ENCODE measurements around the gene ADAT1.

ADAT1 gene

GRCh38 chr16:75579281-75579834 is 43.7 kb downstream of the ADAT1 start:
- Histone ChIP-seq H3K4me1 (ENCODE audit: control insufficient read depth, insufficient read depth, low read length) (no peaks in the 10 kb centered on the region), H3K9me3 (ENCODE audit: control insufficient read depth, insufficient read depth, low read depth, low read length) (no peaks in the 10 kb centered on the region), H3K27ac (ENCODE audit: extremely low read depth, low read depth, low read length) (no peak overlapping the region), H3K4me3 (ENCODE audit: low read depth, low read length) (no peak overlapping the region), H3K36me3 (ENCODE audit: control insufficient read depth in 2 of 2, insufficient read depth in 1 of 2, low read length in 2 of 2) (peaks cover 16 to 56% of the 10 kb centered on the region in 2 experiments; a peak in 2 of 3 replicates)
- ChIA-PET POLR2A (no interaction called here), CTCF (interaction anchor here (1.1 kb wide), 1 partner anchor 44 kb away, joined by 3 read pairs; the partner anchor contains the start of gene ADAT1)
- TF ChIP-seq ZNF777 (tag by site-specific recombination; IDR thresholded peaks at IDR 0.05; ENCODE audit: borderline replicate concordance): no peak
- no peak for TF ChIP-seq ZNF121 (tag by site-specific recombination; IDR thresholded peaks at IDR 0.05)
- TF ChIP-seq ZNF26 (tag by site-specific recombination; IDR thresholded peaks at IDR 0.05): no peak
- TF ChIP-seq ZNF692 (tag by site-specific recombination; IDR thresholded peaks at IDR 0.05): no peak
- no peak for TF ChIP-seq ZNF239 (tag by site-specific recombination; IDR thresholded peaks at IDR 0.05)
- TF ChIP-seq ZNF274 (IDR thresholded peaks at IDR 0.05; ENCODE audit: low read length): no peak
- no peak for TF ChIP-seq ZNF274 (tag by site-specific recombination; IDR thresholded peaks at IDR 0.05; ENCODE audit: borderline replicate concordance)
- no peak for TF ChIP-seq ZNF140 (tag by site-specific recombination; IDR thresholded peaks at IDR 0.05)
- TF ChIP-seq ZNF133 (tag by site-specific recombination; IDR thresholded peaks at IDR 0.05): no peak
- no peak for TF ChIP-seq ZNF426 (tag by site-specific recombination; IDR thresholded peaks at IDR 0.05)
- TF ChIP-seq SP3 (tag by site-specific recombination; IDR thresholded peaks at IDR 0.05): no peak
- TF ChIP-seq ZNF10 (tag by site-specific recombination; IDR thresholded peaks at IDR 0.05): no peak
- TF ChIP-seq OVOL3 (tag by site-specific recombination; IDR thresholded peaks at IDR 0.05): no peak
- no peak for TF ChIP-seq KLF16 (tag by site-specific recombination; IDR thresholded peaks at IDR 0.05)
- no peak for TF ChIP-seq BCL11B (tag by site-specific recombination; IDR thresholded peaks at IDR 0.05; ENCODE audit: low read depth)
- TF ChIP-seq ZNF394 (tag by site-specific recombination; IDR thresholded peaks at IDR 0.05; ENCODE audit: borderline replicate concordance): no peak
- no peak for TF ChIP-seq ZNF416 (tag by site-specific recombination; IDR thresholded peaks at IDR 0.05)
- TF ChIP-seq ZNF596 (tag by site-specific recombination; IDR thresholded peaks at IDR 0.05): no peak

GRCh38 chr16:75578725-75579124 is 44.4 kb downstream of the ADAT1 start:
- POLR2A ChIA-PET: no interaction called here
- no peak overlapping the region for H3K27ac ChIP-seq (ENCODE audit: extremely low read depth, low read depth, low read length)
- CTCF ChIA-PET: interaction anchor here (1.1 kb wide), 1 partner anchor 44 kb away, joined by 3 read pairs; the partner anchor contains the start of gene ADAT1
- TF ChIP-seq ZNF629 (tag by site-specific recombination; IDR thresholded peaks at IDR 0.05): peak; percentile 13; the same call in 1 of the 2 replicates
- TF ChIP-seq SP7 (tag by site-specific recombination; IDR thresholded peaks at IDR 0.05): peak; percentile 86
- TF ChIP-seq PRDM4 (tag by site-specific recombination; IDR thresholded peaks at IDR 0.05): 0 out of 2 replicates have a peak, but pooled peaks have one; percentile 23
- TF ChIP-seq ZNF473 (tag by site-specific recombination; IDR thresholded peaks at IDR 0.05): no peak
- no peak for TF ChIP-seq ZNF830 (tag by site-specific recombination; IDR thresholded peaks at IDR 0.05; ENCODE audit: low read depth)
- no peak overlapping the region for H3K4me3 ChIP-seq (ENCODE audit: low read depth, low read length)
- H3K36me3 ChIP-seq (ENCODE audit: control insufficient read depth in 2 of 2, insufficient read depth in 1 of 2, low read length in 2 of 2): peaks cover 17 to 62% of the 10 kb centered on the region in 2 experiments
- no peaks in the 10 kb centered on the region for H3K4me1 ChIP-seq (ENCODE audit: control insufficient read depth, insufficient read depth, low read length)
- no peaks in the 10 kb centered on the region for H3K9me3 ChIP-seq (ENCODE audit: control insufficient read depth, insufficient read depth, low read depth, low read length)
